Trophoblast cell (in vitro differentiated cells and primary cell): ENCODE data around the gene HOXB3.

ENCODE experiments used
- DNase-seq, 2 donors: peaks; one replicate each; pipeline ENCODE4 v3.0.0-alpha.2; 2016
- H2AFZ ChIP-seq: 2 replicates; pipeline ENCODE4 v1.6.1; 2013; ENCODE audit warnings: low read length, moderate library complexity, mild to moderate bottlenecking; ENCODE audit not compliant: insufficient read depth, poor library complexity
- H2AK5ac ChIP-seq: 2 replicates; pipeline ENCODE4 v1.6.1; 2013; ENCODE audit warnings: mild to moderate bottlenecking, low read length
- H2BK120ac ChIP-seq: 2 replicates; pipeline ENCODE4 v1.6.1; 2013; ENCODE audit warnings: low read length, mild to moderate bottlenecking, moderate library complexity; ENCODE audit not compliant: insufficient read depth, poor library complexity
- H2BK12ac ChIP-seq: 2 replicates; pipeline ENCODE4 v1.6.1; 2013; ENCODE audit warnings: mild to moderate bottlenecking, low read length, moderate library complexity
- H2BK5ac ChIP-seq: 2 replicates; pipeline ENCODE4 v1.6.1; 2013; ENCODE audit warnings: low read length, low read depth, moderate library complexity, mild to moderate bottlenecking; ENCODE audit not compliant: poor library complexity
- H3K14ac ChIP-seq: 2 replicates; pipeline ENCODE4 v1.6.1; 2013; ENCODE audit warnings: mild to moderate bottlenecking, low read length
- H3K18ac ChIP-seq: 2 replicates; pipeline ENCODE4 v1.6.1; 2013; ENCODE audit warnings: mild to moderate bottlenecking, low read length
- H3K23ac ChIP-seq: 2 replicates; pipeline ENCODE4 v1.6.1; 2013; ENCODE audit warnings: low read length
- H3K27ac ChIP-seq: 2 replicates; pipeline ENCODE4 v1.5.1; 2013; ENCODE audit warnings: low read depth, mild to moderate bottlenecking, inconsistent platforms, low read length, moderate library complexity
- H3K27me3 ChIP-seq: 2 replicates; pipeline ENCODE4 v1.6.1; 2013; ENCODE audit warnings: inconsistent platforms, mild to moderate bottlenecking, low read length, moderate library complexity; ENCODE audit not compliant: insufficient read depth
- H3K36me3 ChIP-seq, 2 experiments: 1 replicate in 1 of 2; 2 replicates in 1 of 2; pipeline ENCODE4 v1.6.1; 2013; ENCODE audit warnings: low read length in 2 of 2, mild to moderate bottlenecking in 2 of 2, moderate library complexity in 1 of 2; ENCODE audit not compliant: insufficient read depth in 2 of 2, control insufficient read depth in 1 of 2
- H3K4ac ChIP-seq: 2 replicates; pipeline ENCODE4 v1.6.1; 2013; ENCODE audit warnings: low read depth, mild to moderate bottlenecking, low read length, moderate library complexity
- H3K4me1 ChIP-seq, 2 experiments: 1 replicate in 1 of 2; 2 replicates in 1 of 2; pipeline ENCODE4 v1.6.1; 2013; ENCODE audit warnings: low read length in 2 of 2, mild to moderate bottlenecking in 2 of 2, moderate library complexity in 1 of 2; ENCODE audit not compliant: insufficient read depth in 2 of 2, control insufficient read depth in 1 of 2
- H3K4me2 ChIP-seq: 2 replicates; pipeline ENCODE4 v1.6.1; 2013; ENCODE audit warnings: inconsistent platforms, mild to moderate bottlenecking, low read length, moderate library complexity
- H3K4me3 ChIP-seq: 2 replicates; pipeline ENCODE4 v1.5.1; 2013; ENCODE audit warnings: mild to moderate bottlenecking, low read depth, low read length, inconsistent platforms
- H3K79me1 ChIP-seq: one replicate; pipeline ENCODE4 v1.6.1; 2013; ENCODE audit warnings: low read length
- H3K79me2 ChIP-seq: 2 replicates; pipeline ENCODE4 v1.6.1; 2013; ENCODE audit warnings: low read length, mild to moderate bottlenecking; ENCODE audit not compliant: control insufficient read depth, insufficient read depth, poor library complexity
- H3K9ac ChIP-seq: 2 replicates; pipeline ENCODE4 v1.6.1; 2013; ENCODE audit warnings: mild to moderate bottlenecking, low read length
- H3K9me3 ChIP-seq: 2 replicates; pipeline ENCODE4 v1.6.1; 2013; ENCODE audit warnings: low read depth, mild to moderate bottlenecking, control low read depth, inconsistent platforms, low read length; ENCODE audit not compliant: insufficient read depth
- H4K12ac ChIP-seq: 2 replicates; pipeline ENCODE4 v1.6.1; 2013; ENCODE audit warnings: low read depth, mild to moderate bottlenecking, low read length, moderate library complexity
- H4K8ac ChIP-seq: 2 replicates; pipeline ENCODE4 v1.6.1; 2013; ENCODE audit warnings: low read depth, mild to moderate bottlenecking, low read length, moderate library complexity
- H4K91ac ChIP-seq: one replicate; pipeline ENCODE4 v1.6.1; 2013; ENCODE audit warnings: low read depth, mild to moderate bottlenecking, low read length, moderate library complexity
- WGBS: extraction: QIAGEN DNeasy Blood & Tissue Kit; methylation state at CpG from one replicate; pipeline ENCODE4 v1.1.7; 2013; ENCODE audit warnings: missing lambda C conversion rate; ENCODE audit not compliant: insufficient read length, insufficient coverage; ENCODE audit errors: extremely low coverage; 5-methylcytosine and 5-hydroxymethylcytosine counted together

HOXB3 gene

DNA sequence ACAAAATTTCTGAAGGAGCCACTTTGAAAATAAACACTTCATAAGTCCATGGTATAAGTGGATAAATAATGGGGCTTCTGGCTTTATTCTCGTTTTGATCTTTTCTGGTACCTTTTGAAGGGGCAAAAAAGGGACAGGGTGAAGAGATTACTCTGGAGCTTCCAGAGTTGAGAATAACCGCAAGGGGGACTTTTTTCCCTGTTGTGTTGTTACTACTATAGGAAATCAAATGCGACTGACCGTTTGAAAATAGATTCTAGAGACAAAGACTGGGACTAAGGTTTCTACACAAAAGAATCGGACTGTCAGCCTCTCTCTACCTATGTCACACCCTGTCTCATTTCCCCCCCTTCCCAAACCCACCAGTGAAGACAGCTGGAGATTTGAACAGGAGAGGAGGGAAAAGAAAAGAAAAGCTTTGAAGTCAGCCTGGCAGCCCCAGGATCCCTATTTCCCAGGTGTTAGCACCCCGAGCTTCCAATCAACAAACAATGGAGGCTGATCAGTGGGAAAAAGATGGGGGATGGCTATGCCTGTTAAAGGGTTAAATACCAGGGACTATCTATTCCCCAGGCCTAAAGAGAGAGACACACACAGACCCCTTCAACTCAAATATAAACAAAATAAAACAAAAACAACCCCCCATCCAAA is 20.2 kb downstream of the HOXB3 start:
- H3K27me3 ChIP-seq: peaks cover 7% of the 10 kb centered on the region
- H2BK5ac ChIP-seq: peak overlapping the region; percentile 71
- H2BK12ac ChIP-seq: peak overlapping the region; percentile 41
- peak overlapping the region; percentile 76 for H4K91ac ChIP-seq
- peaks cover 13% of the 10 kb centered on the region for H3K79me1 ChIP-seq
- no peaks in the 10 kb centered on the region for H3K79me2 ChIP-seq
- no peak overlapping the region for H4K12ac ChIP-seq
- H3K14ac ChIP-seq: peak overlapping the region; percentile 17
- peak overlapping the region; percentile 26 for H3K18ac ChIP-seq
- no peaks in the 10 kb centered on the region for H3K9me3 ChIP-seq
- H3K27ac ChIP-seq: peak overlapping the region; percentile 76
- no peak for DNase-seq
- peak overlapping the region; percentile 86 for H2BK120ac ChIP-seq
- H3K4me1 ChIP-seq: peaks cover 23 to 42% of the 10 kb centered on the region in 2 experiments
- H3K4me3 ChIP-seq: no peak overlapping the region
- peak overlapping the region; percentile 24 for H3K4ac ChIP-seq
- no peak overlapping the region for H2AK5ac ChIP-seq
- H2AFZ ChIP-seq: no peak overlapping the region
- H3K36me3 ChIP-seq: no peaks in the 10 kb centered on the region
- H3K4me2 ChIP-seq: peak overlapping the region; percentile 54
- no peak overlapping the region for H3K23ac ChIP-seq
- no CpG with 5 or more reads among the region's 6 CpGs for WGBS
- H3K9ac ChIP-seq: no peak overlapping the region
- no peak overlapping the region for H4K8ac ChIP-seq

- H4K91ac ChIP-seq: no peak overlapping the region
- H2BK120ac ChIP-seq: no peak overlapping the region
- peaks cover 27 to 46% of the 10 kb centered on the region in 2 experiments for H3K4me1 ChIP-seq
- no peaks in the 10 kb centered on the region for H3K79me2 ChIP-seq
- H2BK5ac ChIP-seq: no peak overlapping the region
- no peak overlapping the region for H2BK12ac ChIP-seq
- H3K27me3 ChIP-seq: peaks cover 11% of the 10 kb centered on the region
- H2AK5ac ChIP-seq: no peak overlapping the region
- H3K4ac ChIP-seq: no peak overlapping the region
- no peak overlapping the region for H3K23ac ChIP-seq
- no peaks in the 10 kb centered on the region for H3K36me3 ChIP-seq
- H3K18ac ChIP-seq: no peak overlapping the region
- no peak overlapping the region for H3K14ac ChIP-seq
- no peak for DNase-seq
- H4K12ac ChIP-seq: no peak overlapping the region
- peaks cover 4% of the 10 kb centered on the region for H3K9me3 ChIP-seq
- no peak overlapping the region for H3K27ac ChIP-seq
- peaks cover 17% of the 10 kb centered on the region for H3K79me1 ChIP-seq
- no CpG with 5 or more reads among the region's 3 CpGs for WGBS
- no peak overlapping the region for H3K4me2 ChIP-seq
- H4K8ac ChIP-seq: no peak overlapping the region
- no peak overlapping the region for H3K9ac ChIP-seq
- no peak overlapping the region for H2AFZ ChIP-seq
- H3K4me3 ChIP-seq: no peak overlapping the region
Observed at GRCh38 chr17:48569240-48569582, 20.8 kb downstream of the HOXB3 start.

DNA sequence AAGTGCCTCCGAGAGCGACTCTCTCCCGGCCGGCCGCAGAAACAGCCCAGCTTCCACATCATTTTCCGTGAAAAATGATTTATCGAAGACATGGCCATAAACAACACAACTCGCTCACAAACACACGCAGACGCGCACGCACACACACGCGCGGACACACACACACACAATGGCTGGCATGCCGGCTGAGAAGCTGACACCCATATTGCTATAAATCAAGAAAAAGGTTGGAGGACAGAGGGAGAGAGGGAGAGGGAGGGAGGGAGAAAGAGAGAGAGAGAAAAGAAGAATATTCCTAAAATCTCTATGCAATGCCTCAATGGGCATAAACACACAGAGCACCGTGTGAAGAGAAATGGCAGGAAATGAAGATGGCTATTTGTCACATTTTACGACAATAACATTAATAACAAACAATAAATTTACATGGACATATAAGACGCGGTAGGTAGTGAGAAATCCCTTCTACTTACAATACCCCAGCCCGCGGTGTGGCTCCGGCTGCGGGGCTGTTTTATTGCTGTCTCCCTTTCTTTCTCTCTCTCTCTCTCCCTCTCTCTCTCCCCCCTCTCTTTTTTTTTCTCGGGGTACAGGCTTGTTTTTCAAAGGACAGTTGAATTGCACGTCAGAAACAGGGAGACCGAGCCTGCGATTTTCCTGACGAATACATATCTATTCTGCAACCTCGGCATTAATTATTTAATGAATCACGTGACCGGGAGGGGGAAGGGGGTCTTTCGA is 21.4 kb downstream of the HOXB3 start:
- no peak overlapping the region for H3K23ac ChIP-seq
- H3K9ac ChIP-seq: no peak overlapping the region
- H4K91ac ChIP-seq: peak overlapping the region; percentile 21
- H3K27me3 ChIP-seq: peaks cover 11% of the 10 kb centered on the region
- H2AFZ ChIP-seq: no peak overlapping the region
- WGBS: no CpG with 5 or more reads among the region's 33 CpGs
- peaks cover 17% of the 10 kb centered on the region for H3K79me1 ChIP-seq
- H4K8ac ChIP-seq: no peak overlapping the region
- H3K4ac ChIP-seq: peak overlapping the region; percentile 7
- no peaks in the 10 kb centered on the region for H3K79me2 ChIP-seq
- H2BK5ac ChIP-seq: no peak overlapping the region
- H4K12ac ChIP-seq: no peak overlapping the region
- peak overlapping the region; percentile 44 for H3K14ac ChIP-seq
- H3K36me3 ChIP-seq: no peaks in the 10 kb centered on the region
- peak overlapping the region; percentile 68 for H3K18ac ChIP-seq
- H3K4me2 ChIP-seq: no peak overlapping the region
- DNase-seq: no peak
- no peak overlapping the region for H3K27ac ChIP-seq
- H3K4me3 ChIP-seq: no peak overlapping the region
- peak overlapping the region; percentile 23 for H2BK120ac ChIP-seq
- H2BK12ac ChIP-seq: peak overlapping the region; percentile 48
- H3K9me3 ChIP-seq: peaks cover 4% of the 10 kb centered on the region
- no peak overlapping the region for H2AK5ac ChIP-seq
- peaks cover 27 to 44% of the 10 kb centered on the region in 2 experiments for H3K4me1 ChIP-seq

DNA sequence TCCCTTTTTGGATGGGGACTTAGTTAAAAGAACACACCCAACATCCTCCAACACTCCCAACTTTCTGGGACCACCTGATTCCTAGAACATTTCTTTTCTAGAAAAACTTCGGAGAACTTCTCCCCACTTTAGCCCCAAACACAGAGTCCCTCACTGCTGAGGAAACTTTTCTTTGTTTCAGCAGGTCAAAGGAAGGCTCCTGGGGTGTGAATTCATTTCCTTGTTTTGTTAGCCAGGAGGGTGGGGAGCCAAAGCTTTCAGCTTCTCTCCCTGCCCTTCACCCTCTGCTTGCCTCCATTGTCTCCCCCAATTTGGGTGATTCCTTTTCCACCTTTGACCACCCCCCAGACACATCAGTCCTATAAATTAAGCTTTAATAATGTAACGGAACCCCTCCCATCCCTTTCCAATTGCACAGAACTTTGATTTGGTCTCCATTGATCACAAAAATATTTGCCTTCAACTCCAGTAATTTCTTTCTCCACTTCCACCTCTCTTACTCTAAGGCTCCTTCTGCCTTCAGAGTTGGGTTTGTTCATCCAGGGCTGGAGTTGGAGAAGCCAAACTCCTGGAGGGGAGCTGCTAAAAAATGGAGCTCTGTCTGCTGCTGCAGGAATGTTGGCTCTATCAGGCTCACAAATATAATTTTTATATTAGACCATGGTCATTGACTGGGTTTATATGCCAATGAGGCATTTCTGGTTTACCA is 22.2 kb downstream of the HOXB3 start:
- Histone ChIP-seq H2AK5ac (no peak overlapping the region), H3K79me1 (peaks cover 17% of the 10 kb centered on the region), H2AFZ (no peak overlapping the region), H3K79me2 (no peaks in the 10 kb centered on the region), H3K18ac (no peak overlapping the region), H3K4me1 (peaks cover 26 to 38% of the 10 kb centered on the region in 2 experiments), H2BK5ac (no peak overlapping the region), H3K27me3 (peaks cover 11% of the 10 kb centered on the region), H3K14ac (no peak overlapping the region), H3K23ac (no peak overlapping the region), H4K91ac (no peak overlapping the region), H3K4ac (no peak overlapping the region), H3K4me2 (no peak overlapping the region), H3K36me3 (no peaks in the 10 kb centered on the region), H2BK120ac (no peak overlapping the region), H3K9me3 (peaks cover 4% of the 10 kb centered on the region), H3K4me3 (no peak overlapping the region), H4K12ac (no peak overlapping the region), H4K8ac (no peak overlapping the region), H3K27ac (no peak overlapping the region), H2BK12ac (no peak overlapping the region), H3K9ac (no peak overlapping the region)
- WGBS: no CpG with 5 or more reads among the region's 2 CpGs
- no peak for DNase-seq
